Heart left ventricle (tissue), 13 donors: Measurements from ENCODE around the gene GIMAP6.

Experiments
- CTCF ChIP-seq, 12 donors: fragments of 200-600 bp; sonication (generic) in 4 of 12; IDR thresholded peaks; one replicate each; pipeline versions ENCODE4 v1.5.0 to v1.8.0; 2018 to 2022; ENCODE audit warnings: antibody characterized with exemption in 12 of 12, mild to moderate bottlenecking in 5 of 12
- POLR2A ChIP-seq, 2 donors: fragments of 450-650 bp; IDR thresholded peaks; one replicate each; pipeline ENCODE4 v1.6.1; 2017; ENCODE audit warnings: antibody characterized with exemption in 2 of 2, mild to moderate bottlenecking in 2 of 2, moderate library complexity in 2 of 2
- donor health status: ischemic (EF 13 %, LVEDD 7.1; RV severe dilation, severe dysfunction).
- donor health status: DM: no; HTN: yes; CAD: no.
- donor health status: DM: no; HTN: no; CAD: no.
- donor health status: ischemic (EF 25% LVEDD 6.9; RV normal size, moderate dysfunction).
- donor health status: ischemic (EF 25% LVEDD 5.7; RV mildly dilated, moderate dysfunction).
- donor health status: ischemic (EF 35%, LVEDD 5.7; RV mildly dilated, moderate dysfunction).
- donor health status: nonischemic (EF 11% LVEDD 7.7; RV severe dilation, severe dysfunction).
- donor health status: DM: yes; HTN: yes; CAD: no.
- donor health status: PGD.
- donor health status: ischemic (EF 29% LVEDD 5.4; RV normal size, mild dysfunction).
- donor health status: nonischemic (EF 23%, LVEDD 6.1; RV moderate dilation, normal function).

- no peak for TF ChIP-seq CTCF (IDR thresholded peaks at IDR 0.05)
- TF ChIP-seq POLR2A (IDR thresholded peaks at IDR 0.05), result no peak
Measured at GRCh38 chr7:150620617-150621371, 11.4 kb downstream of the GIMAP6 start.
